Measurements from ENCODE around the gene KPNA6. TPM values are rescaled to one million over a fixed set of nuclear protein-coding genes. Genes with fewer than 3 reads are reported as not detected.
A peak's percentile ranks its signal among the peaks of the same experiment; 100 is the strongest.

KPNA6 gene
- total and polyA plus RNA-seq, 10 of the 15 experiments (the other 5 are each of a cell fraction or from before 2014, with no cell fraction given): 11.1 to 55.6 (median 25.9) TPM

- POLR2A ChIA-PET: interaction anchor here (0.5 to 3.5 kb wide), 7 partner anchors 20 to 214 kb away, joined by 3 to 25 read pairs (median 7); partner anchors contain the start of genes BSDC1, CCDC28B, KHDRBS1 and TMEM39B
- TF ChIP-seq SMAD1 (IDR thresholded peaks at IDR 0.05; ENCODE audit: low read depth, partially characterized antibody) (no peak), BACH1 (IDR thresholded peaks at IDR 0.05; ENCODE audit: borderline replicate concordance) (no peak), NFYB (IDR thresholded peaks at IDR 0.05; ENCODE audit: insufficient read depth, low read depth, low read length) (no peak), JUNB (IDR thresholded peaks at IDR 0.05) (no peak), CHD2 (IDR thresholded peaks at IDR 0.05; ENCODE audit: borderline replicate concordance, low read depth, low read length) (no peak), NRF1 (conservative IDR thresholded peaks at IDR 0.05; ENCODE audit: low read depth, low read length) (no peak), MTA2 (IDR thresholded peaks at IDR 0.05; ENCODE audit: low read depth) (no peak), MAX (IDR thresholded peaks at IDR 0.05; ENCODE audit: low read depth, low read length) (no peak), ZBTB11 (CRISPR knock-in tag; IDR thresholded peaks at IDR 0.05) (no peak), SRF (IDR thresholded peaks at IDR 0.05; ENCODE audit: low read depth in 2 of 2, low read length in 2 of 2) (no peak), BCLAF1 (IDR thresholded peaks at IDR 0.05) (no peak), NR2C2 (IDR thresholded peaks at IDR 0.05; ENCODE audit: borderline replicate concordance, control insufficient read depth, insufficient read length, low read depth) (no peak), JUND (IDR thresholded peaks at IDR 0.05; ENCODE audit: low read depth, low read length) (no peak), CEBPB (IDR thresholded peaks at IDR 0.05; ENCODE audit: borderline replicate concordance in 1 of 2, low read depth in 2 of 2, low read length in 2 of 2) (no peak), CTCF (IDR thresholded peaks at IDR 0.05 in 2 of 3, conservative IDR thresholded peaks at IDR 0.05 in 1 of 3; ENCODE audit: control insufficient read depth in 2 of 3, extremely low read depth in 1 of 3, insufficient read depth in 1 of 3, low read depth in 3 of 3, low read length in 3 of 3) (no peak)
Measured at GRCh38 chr1:32181065-32181464, 73.2 kb downstream of the KPNA6 start.

More at GRCh38 chr1:32181065-32181464, 73.2 kb downstream of the KPNA6 start:
- no peak for DNase-seq (ENCODE audit: low read depth, low spot score)
- BruUV-seq (replicated peaks): TSS peak; percentile 77
- in situ Hi-C loops (cut with MboI) (no loop called here), intact Hi-C loops (cut with micrococcal nuclease; ENCODE audit: unreplicated experiment) (loop anchor here (2.0 kb wide), 1 partner anchor 20 kb away; the partner anchor contains the start of gene CCDC28B)
- CTCF ChIA-PET: interaction anchor here (0.6 to 4.2 kb wide), 6 partner anchors 20 to 156 kb away, joined by 3 to 16 read pairs (median 4); partner anchors contain the start of genes CCDC28B and KPNA6
- Histone ChIP-seq H3K4me3 (peak overlapping the region; percentile 89), H2AFZ (ENCODE audit: control insufficient read depth, low read depth, low read length) (no peak overlapping the region), H3K4me2 (ENCODE audit: control insufficient read depth, insufficient read depth) (peak overlapping the region; percentile 100), H3K27ac (ENCODE audit: control insufficient read depth, insufficient read depth) (peak overlapping the region; percentile 85), H3K9me3 (replicated peaks; ENCODE audit: control insufficient read depth, insufficient read depth, low read length) (no peaks in the 10 kb centered on the region), H3K27me3 (replicated peaks in 1 of 2; ENCODE audit: control insufficient read depth in 2 of 2, insufficient read depth in 2 of 2, low read length in 1 of 2) (no peaks in the 10 kb centered on the region), H3K79me2 (ENCODE audit: control insufficient read depth, insufficient read depth, low read length) (peaks cover 50% of the 10 kb centered on the region), H4K20me1 (ENCODE audit: control insufficient read depth, insufficient read depth) (no peaks in the 10 kb centered on the region), H3K4me1 (ENCODE audit: control insufficient read depth, insufficient read depth, low read length) (peaks cover 18% of the 10 kb centered on the region), H3K36me3 (ENCODE audit: control insufficient read depth in 2 of 2, insufficient read depth in 2 of 2, low read length in 1 of 2) (peaks cover 4 to 19% of the 10 kb centered on the region in 2 experiments), H3K9ac (ENCODE audit: control insufficient read depth, insufficient read depth, low read length) (peak overlapping the region; percentile 90)
- SMC1A ChIA-PET (ENCODE audit: uncharacterized antibody, unreplicated experiment): interaction anchor here (0.8 to 4.0 kb wide), 4 partner anchors 12 to 73 kb away, joined by 3 to 26 read pairs (median 10); partner anchors contain the start of genes CCDC28B and KPNA6
- no peak for ATAC-seq
- 46% methylated on average over 9 of the region's 9 CpGs for WGBS (ENCODE audit: insufficient coverage, insufficient replicate concordance, low lambda C conversion rate, missing lambda C conversion rate)
- FAIRE-seq: no peak
- RAD21 ChIA-PET (ENCODE audit: unreplicated experiment): interaction anchor here (0.8 to 3.9 kb wide), 9 partner anchors 17 to 195 kb away, joined by 3 to 22 read pairs (median 9); partner anchors contain the start of genes CCDC28B, KPNA6 and TMEM39B
